Measurements from ENCODE around the gene MYBBP1A. TPM values are rescaled to one million over a fixed set of nuclear protein-coding genes. Genes with fewer than 3 reads are reported as not detected.

MYBBP1A gene
- total and polyA plus RNA-seq, 9 of the 15 experiments (the other 6 are each of a cell fraction or from before 2014, with no cell fraction given) = 2.0 to 114 (median 47.2) TPM

GRCh38 chr17:4504188-4504587, 51.0 kb downstream of the MYBBP1A start:
- H3K4me3 ChIP-seq = no peak overlapping the region
- no peak for TF ChIP-seq CLOCK (CRISPR knock-in tag; IDR thresholded peaks at IDR 0.05; ENCODE audit: borderline replicate concordance)
- no peak for TF ChIP-seq CEBPB (tag; IDR thresholded peaks at IDR 0.05)
- TF ChIP-seq SMC3 (conservative IDR thresholded peaks at IDR 0.05; ENCODE audit: insufficient read depth, low read depth, low read length) = no peak
- TF ChIP-seq PTTG1 (tag; IDR thresholded peaks at IDR 0.05; ENCODE audit: low read depth) = no peak
- no peak for TF ChIP-seq NR4A1 (CRISPR knock-in tag; IDR thresholded peaks at IDR 0.05)
- TF ChIP-seq NR4A1 (tag; IDR thresholded peaks at IDR 0.05) = no peak
- TF ChIP-seq DEAF1 (CRISPR knock-in tag; IDR thresholded peaks at IDR 0.05) = no peak
- no peak for ATAC-seq
- intact Hi-C loops (cut with micrococcal nuclease) = no loop called here
- POLR2A ChIA-PET = interaction anchor here (0.7 kb wide), 1 partner anchor 33 kb away, joined by 3 read pairs; no protein-coding TSS in a partner anchor
- in situ Hi-C loops (cut with MboI) = no loop called here
- WGBS (ENCODE audit: insufficient coverage, low coverage, missing lambda C conversion rate) = 4% methylated on average over 4 of the region's 5 CpGs
- no peak overlapping the region for H3K9ac ChIP-seq (ENCODE audit: insufficient read depth in 1 of 2, low read depth in 2 of 2, low read length in 2 of 2)
- peaks cover 5 to 20% of the 10 kb centered on the region in 2 experiments; a peak in 4 of 5 replicates for H3K4me1 ChIP-seq (replicated peaks in 1 of 2; ENCODE audit: control insufficient read depth in 2 of 2, insufficient read depth in 2 of 2, low read length in 2 of 2)
- H2AFZ ChIP-seq (ENCODE audit: low read depth, low read length) = no peak overlapping the region
- H3K9me1 ChIP-seq (ENCODE audit: control insufficient read depth, insufficient read depth, low read length) = no peaks in the 10 kb centered on the region
- no peaks in the 10 kb centered on the region for H3K9me3 ChIP-seq (replicated peaks; ENCODE audit: control insufficient read depth, insufficient read depth, low read depth, low read length)
- peaks cover 0 to 67% of the 10 kb centered on the region in 2 experiments; a peak in 2 of 5 replicates for H3K27me3 ChIP-seq (ENCODE audit: control insufficient read depth in 2 of 2, insufficient read depth in 2 of 2, low read length in 2 of 2)
- no TSS peak for BruUV-seq (replicated peaks)
- no peak for FAIRE-seq
- no peaks in the 10 kb centered on the region for H3K36me3 ChIP-seq (ENCODE audit: control insufficient read depth, insufficient read depth, low read length)
- H4K20me1 ChIP-seq (replicated peaks; ENCODE audit: control insufficient read depth, insufficient read depth, low read length) = peaks cover 9% of the 10 kb centered on the region; the same call in 1 of the 2 replicates
- H3K79me2 ChIP-seq (ENCODE audit: control insufficient read depth, insufficient read depth, low read length) = no peaks in the 10 kb centered on the region
- CTCF ChIA-PET (ENCODE audit: low intra/inter-chr PET ratio) = no interaction called here
- no peak for DNase-seq (ENCODE audit: extremely low read depth in 1 of 4, low spot score in 3 of 4)
- H3K4me2 ChIP-seq (ENCODE audit: insufficient read depth, low read length) = no peak overlapping the region
- no peak overlapping the region for H3K27ac ChIP-seq (ENCODE audit: extremely low read depth, low read depth, low read length)

Measured in K562 (cell line).